Endothelial cell of umbilical vein (primary cell): ENCODE results near the gene MYORG. TPM values are rescaled to one million over a fixed set of nuclear protein-coding genes. Genes with fewer than 3 reads are reported as not detected.

Source experiments
- BruUV-seq: library from RNA; stranded (reverse); fragments of 400-500 nt; replicated peaks from 2 replicates; lab custom pipeline; 2021; lab: Mats Ljungman, UMichigan
- CTCF ChIA-PET: fragments of 300-600, 350-600 bp; sonication (Branson Sonifier 250); formaldehyde crosslinking; loops from one replicate; lab custom pipeline; 2021; ENCODE audit warnings: antibody characterized with exemption, inconsistent platforms; lab: Charles Lee
- POLR2A ChIA-PET: fragments of 300-600, 350-600 bp; sonication (Branson Sonifier 250); formaldehyde crosslinking; loops from one replicate; lab custom pipeline; 2021; ENCODE audit warnings: antibody characterized with exemption, inconsistent platforms; lab: Charles Lee
- DNase-seq: peaks from one replicate; pipeline ENCODE4 v3.0.0-alpha.2; 2011; ENCODE audit warnings: low read depth, low spot score
- FAIRE-seq: peaks from 2 replicates; lab custom pipeline; 2011; peaks lifted over from hg19 to GRCh38; lab: Jason Lieb, UNC
- H2AFZ ChIP-seq: 2 replicates; pipeline ENCODE4 v1.6.0; 2012; ENCODE audit warnings: low read depth, low read length, control low read depth, inconsistent platforms
- H3K27ac ChIP-seq: 2 replicates; pipeline ENCODE4 v1.5.1; 2011; ENCODE audit warnings: low read depth, mild to moderate bottlenecking, control low read depth, low read length, moderate library complexity; ENCODE audit not compliant: insufficient read depth
- H3K27me3 ChIP-seq, 2 experiments: 2 replicates each; pipeline versions ENCODE4 v1.6.0 to v1.6.1; 2011; ENCODE audit warnings: low read length in 2 of 2, mixed read lengths in 1 of 2; ENCODE audit not compliant: control insufficient read depth in 2 of 2, insufficient read depth in 2 of 2
- H3K36me3 ChIP-seq, 2 experiments: 2 replicates in 1 of 2; 3 replicates in 1 of 2; pipeline ENCODE4 v1.5.1; 2011; ENCODE audit warnings: low read length in 2 of 2, mild to moderate bottlenecking in 1 of 2, moderate library complexity in 1 of 2; ENCODE audit not compliant: control insufficient read depth in 2 of 2, insufficient read depth in 2 of 2; ENCODE audit errors: extremely low read depth in 1 of 2
- H3K4me1 ChIP-seq: 3 replicates; pipeline ENCODE4 v1.5.1; 2011; ENCODE audit warnings: mild to moderate bottlenecking, low read length; ENCODE audit not compliant: control insufficient read depth, insufficient read depth; ENCODE audit errors: extremely low read depth
- H3K4me2 ChIP-seq: 2 replicates; pipeline ENCODE4 v1.6.1; 2011; ENCODE audit warnings: low read length, control low read depth, mixed read lengths; ENCODE audit not compliant: insufficient read depth
- H3K4me3 ChIP-seq, 3 experiments: fragments of 200-600 bp in 1 of 3; sonication (generic), shearing (Covaris generic) in 1 of 3; replicated peaks in 1 of 3; 2 replicates each; pipeline ENCODE4 v1.5.1; 2011 to 2016; ENCODE audit warnings: control low read depth in 3 of 3, low read length in 3 of 3, mild to moderate bottlenecking in 2 of 3, inconsistent platforms in 1 of 3, low read depth in 1 of 3, moderate library complexity in 1 of 3; ENCODE audit not compliant: insufficient read depth in 1 of 3
- H3K79me2 ChIP-seq: 2 replicates; pipeline ENCODE4 v1.6.0; 2012; ENCODE audit warnings: low read length, inconsistent platforms; ENCODE audit not compliant: control insufficient read depth, insufficient read depth
- H3K9ac ChIP-seq: replicated peaks from 2 replicates; pipeline ENCODE3; 2011; ENCODE audit warnings: low read length, control low read depth; ENCODE audit not compliant: insufficient read depth; ENCODE audit errors: extremely low read depth
- H3K9me1 ChIP-seq: replicated peaks from 3 replicates; pipeline ENCODE4 v1.6.0; 2011; ENCODE audit warnings: mild to moderate bottlenecking, low read length; ENCODE audit not compliant: control insufficient read depth, insufficient read depth; ENCODE audit errors: extremely low read depth
- H3K9me3 ChIP-seq: replicated peaks from 2 replicates; pipeline ENCODE4 v1.5.1; 2012; ENCODE audit warnings: low read length, inconsistent platforms; ENCODE audit not compliant: control insufficient read depth, insufficient read depth
- H4K20me1 ChIP-seq: replicated peaks from 2 replicates; pipeline ENCODE3; 2011; ENCODE audit warnings: mild to moderate bottlenecking, low read length; ENCODE audit not compliant: control insufficient read depth, insufficient read depth; ENCODE audit errors: extremely low read depth
- EZH2 ChIP-seq: IDR thresholded peaks from 2 replicates; pipeline ENCODE4 v1.6.1; 2012; ENCODE audit warnings: borderline replicate concordance, low read depth, mild to moderate bottlenecking, moderate library complexity, low read length, inconsistent platforms; ENCODE audit not compliant: severe bottlenecking
- FOS ChIP-seq: IDR thresholded peaks from 2 replicates; pipeline ENCODE4 v1.6.1; 2011; ENCODE audit warnings: mild to moderate bottlenecking, low read length, moderate library complexity, borderline replicate concordance; ENCODE audit not compliant: insufficient read depth
- GATA2 ChIP-seq: IDR thresholded peaks from 2 replicates; pipeline ENCODE4 v1.7.0; 2011; ENCODE audit warnings: low read depth, mild to moderate bottlenecking, moderate library complexity, mixed read lengths, low read length; ENCODE audit not compliant: insufficient read length, insufficient read depth
- MYC ChIP-seq: IDR thresholded peaks from one replicate; pipeline ENCODE4 v1.6.1; 2011; ENCODE audit warnings: mild to moderate bottlenecking, low read depth, low read length
- dilution Hi-C: fragments of 300-500 bp; cut with MboI; formaldehyde crosslinking; loops from one replicate; pipeline ENCODE4 v1.15.0; 2019; ENCODE audit warnings: low sequenced_read_pairs; ENCODE audit not compliant: extremely low pct_ligation_motif_present
- intact Hi-C: fragments of 100-400 bp; cut with micrococcal nuclease; formaldehyde crosslinking; loops from one replicate; pipeline ENCODE4 v1.10.0; 2022
- polyA plus RNA-seq, 4 experiments: library from polyadenylated mRNA; depleted of rRNA in 3 of 4; stranded (reverse) in 3 of 4; unstranded in 1 of 4; fragments of >200 nt; gene quantifications; 2 replicates each; pipeline versions ENCODE4 v1.2.1 to v1.2.3, GENCODE V29; 2011 to 2012; ENCODE audit warnings: missing spikeins in 1 of 4
- total RNA-seq: library from RNA; stranded (reverse); gene quantifications from 2 replicates; pipeline ENCODE4 v1.2.3, GENCODE V29; 2021
- TF ChIP-seq, protein P1 (sequence below): IDR thresholded peaks from 2 replicates; pipeline ENCODE4 v1.6.1; 2011; ENCODE audit not compliant: insufficient read depth, insufficient read length
- TF ChIP-seq, protein P2 (sequence below), 2 donors: IDR thresholded peaks; 1 replicate in 1 of 2; 2 replicates in 1 of 2; pipeline ENCODE4 v1.5.1; 2011; ENCODE audit warnings: low read length in 2 of 2, mild to moderate bottlenecking in 2 of 2, moderate library complexity in 2 of 2, control low read depth in 1 of 2, inconsistent platforms in 1 of 2, low read depth in 1 of 2; ENCODE audit not compliant: insufficient read depth in 1 of 2; ENCODE audit errors: extremely low read depth in 1 of 2

MYORG gene
- total and polyA plus RNA-seq, 2 donors (not counting 3 experiments of a cell fraction or from before 2014, with no cell fraction given): 2.8 to 7.0 TPM

- H3K9me3 ChIP-seq: no peaks in the 10 kb centered on the region
- no peak overlapping the region for H3K4me2 ChIP-seq
- no peak overlapping the region for H2AFZ ChIP-seq
- no peak overlapping the region for H3K4me3 ChIP-seq
- H3K27ac ChIP-seq: no peak overlapping the region
- DNase-seq: no peak
- H3K36me3 ChIP-seq: no peaks in the 10 kb centered on the region
- FAIRE-seq: no peak
- no peaks in the 10 kb centered on the region for H4K20me1 ChIP-seq
- BruUV-seq: no TSS peak
- no peaks in the 10 kb centered on the region for H3K27me3 ChIP-seq
- TF ChIP-seq GATA2 (no peak), EZH2 (no peak), FOS (no peak), MYC (no peak)
- TF ChIP-seq, protein P1, sequence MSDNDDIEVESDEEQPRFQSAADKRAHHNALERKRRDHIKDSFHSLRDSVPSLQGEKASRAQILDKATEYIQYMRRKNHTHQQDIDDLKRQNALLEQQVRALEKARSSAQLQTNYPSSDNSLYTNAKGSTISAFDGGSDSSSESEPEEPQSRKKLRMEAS: no peak
- TF ChIP-seq, protein P2, sequence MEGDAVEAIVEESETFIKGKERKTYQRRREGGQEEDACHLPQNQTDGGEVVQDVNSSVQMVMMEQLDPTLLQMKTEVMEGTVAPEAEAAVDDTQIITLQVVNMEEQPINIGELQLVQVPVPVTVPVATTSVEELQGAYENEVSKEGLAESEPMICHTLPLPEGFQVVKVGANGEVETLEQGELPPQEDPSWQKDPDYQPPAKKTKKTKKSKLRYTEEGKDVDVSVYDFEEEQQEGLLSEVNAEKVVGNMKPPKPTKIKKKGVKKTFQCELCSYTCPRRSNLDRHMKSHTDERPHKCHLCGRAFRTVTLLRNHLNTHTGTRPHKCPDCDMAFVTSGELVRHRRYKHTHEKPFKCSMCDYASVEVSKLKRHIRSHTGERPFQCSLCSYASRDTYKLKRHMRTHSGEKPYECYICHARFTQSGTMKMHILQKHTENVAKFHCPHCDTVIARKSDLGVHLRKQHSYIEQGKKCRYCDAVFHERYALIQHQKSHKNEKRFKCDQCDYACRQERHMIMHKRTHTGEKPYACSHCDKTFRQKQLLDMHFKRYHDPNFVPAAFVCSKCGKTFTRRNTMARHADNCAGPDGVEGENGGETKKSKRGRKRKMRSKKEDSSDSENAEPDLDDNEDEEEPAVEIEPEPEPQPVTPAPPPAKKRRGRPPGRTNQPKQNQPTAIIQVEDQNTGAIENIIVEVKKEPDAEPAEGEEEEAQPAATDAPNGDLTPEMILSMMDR (IDR thresholded peaks at IDR 0.05; ENCODE audit: extremely low read depth in 1 of 2, insufficient read depth in 1 of 2, low read depth in 1 of 2, low read length in 2 of 2): no peak
- H3K79me2 ChIP-seq: peaks cover 9% of the 10 kb centered on the region
- intact Hi-C loops: loop anchor here (5.0 kb wide), 1 partner anchor 74 kb away; no protein-coding TSS in a partner anchor
- dilution Hi-C loops: no loop called here
- POLR2A ChIA-PET: no interaction called here
- no peak overlapping the region for H3K9ac ChIP-seq
- CTCF ChIA-PET: no interaction called here
- H3K9me1 ChIP-seq: no peaks in the 10 kb centered on the region
- peaks cover 8% of the 10 kb centered on the region for H3K4me1 ChIP-seq
Observed at GRCh38 chr9:34326690-34327089, 50.0 kb downstream of the MYORG start.
